ENCODE results near the gene DUSP3. TPM values are rescaled to one million over a fixed set of nuclear protein-coding genes. Genes with fewer than 3 reads are reported as not detected.

DUSP3 gene
- polyA plus RNA-seq, 1 donor from 2014 or later, result 38.8 TPM

GRCh38 chr17:43768943-43769342 is 9.8 kb downstream of the DUSP3 start:
- Histone ChIP-seq H3K4me2 (ENCODE audit: low read length) (no peak overlapping the region), H3K9me2 (ENCODE audit: insufficient read depth, low read length) (no peaks in the 10 kb centered on the region), H4K20me1 (ENCODE audit: insufficient read depth) (no peaks in the 10 kb centered on the region), H3K27ac (ENCODE audit: low read length) (no peak overlapping the region), H3K9ac (ENCODE audit: low read length) (no peak overlapping the region), H3K36me3 (ENCODE audit: insufficient read depth, low read length) (peaks cover 9% of the 10 kb centered on the region), H3K4me3 (ENCODE audit: low read length) (no peak overlapping the region), H3F3A (ENCODE audit: insufficient read depth, low read length, poor library complexity, severe bottlenecking) (no peaks in the 10 kb centered on the region), H3K27me3 (ENCODE audit: insufficient read depth, low read depth, low read length) (no peaks in the 10 kb centered on the region), H3K9me3 (ENCODE audit: low read length) (no peaks in the 10 kb centered on the region), H2AFZ (ENCODE audit: low read depth, low read length) (no peak overlapping the region), H3K79me2 (replicated peaks; ENCODE audit: insufficient read depth, low read length) (no peaks in the 10 kb centered on the region)
- no peak for TF ChIP-seq POLR2AphosphoS5 (IDR thresholded peaks at IDR 0.05)
- TF ChIP-seq MXI1 (conservative IDR thresholded peaks at IDR 0.05; ENCODE audit: poor library complexity, severe bottlenecking), result no peak
- no peak for TF ChIP-seq CTCF (IDR thresholded peaks at IDR 0.05; ENCODE audit: poor library complexity, severe bottlenecking)
- TF ChIP-seq SMC3 (conservative IDR thresholded peaks at IDR 0.05; ENCODE audit: poor library complexity), result no peak
- no peak for TF ChIP-seq RAD21 (conservative IDR thresholded peaks at IDR 0.05)
- no peak for TF ChIP-seq EZH2 (IDR thresholded peaks at IDR 0.05; ENCODE audit: borderline replicate concordance, insufficient read depth, low read length, poor library complexity, severe bottlenecking)
- TF ChIP-seq REST (IDR thresholded peaks at IDR 0.05; ENCODE audit: borderline replicate concordance), result no peak
- no peak for TF ChIP-seq TAF1 (IDR thresholded peaks at IDR 0.05; ENCODE audit: low read depth)
- TF ChIP-seq EP300 (conservative IDR thresholded peaks at IDR 0.05; ENCODE audit: poor library complexity, severe bottlenecking), result no peak

GRCh38 chr17:43768382-43768781 is 10.4 kb downstream of the DUSP3 start:
- TF ChIP-seq REST (IDR thresholded peaks at IDR 0.05; ENCODE audit: borderline replicate concordance), result no peak
- H3K9me3 ChIP-seq (ENCODE audit: low read length), result no peaks in the 10 kb centered on the region
- no peaks in the 10 kb centered on the region for H3K79me2 ChIP-seq (replicated peaks; ENCODE audit: insufficient read depth, low read length)
- H3F3A ChIP-seq (ENCODE audit: insufficient read depth, low read length, poor library complexity, severe bottlenecking), result no peaks in the 10 kb centered on the region
- no peak overlapping the region for H2AFZ ChIP-seq (ENCODE audit: low read depth, low read length)
- peaks cover 9% of the 10 kb centered on the region for H3K36me3 ChIP-seq (ENCODE audit: insufficient read depth, low read length)
- H3K4me3 ChIP-seq (ENCODE audit: low read length), result no peak overlapping the region
- H3K9ac ChIP-seq (ENCODE audit: low read length), result no peak overlapping the region
- H3K27ac ChIP-seq (ENCODE audit: low read length), result no peak overlapping the region
- no peaks in the 10 kb centered on the region for H3K27me3 ChIP-seq (ENCODE audit: insufficient read depth, low read depth, low read length)
- H3K9me2 ChIP-seq (ENCODE audit: insufficient read depth, low read length), result no peaks in the 10 kb centered on the region
- H3K4me2 ChIP-seq (ENCODE audit: low read length), result no peak overlapping the region
- H4K20me1 ChIP-seq (ENCODE audit: insufficient read depth), result no peaks in the 10 kb centered on the region

Data from neural cell (in vitro differentiated cells).